H1 (cell line): ENCODE data around the gene TWIST1. TPM values are rescaled to one million over a fixed set of nuclear protein-coding genes. Genes with fewer than 3 reads are reported as not detected.
A peak's percentile ranks its signal among the peaks of the same experiment; 100 is the strongest.

Source experiments
- CTCF ChIA-PET: fragments of 300-600 bp; sonication (Branson Sonifier 250); formaldehyde crosslinking; loops from one replicate; lab custom pipeline; 2021; ENCODE audit not compliant: partially characterized antibody; lab: Charles Lee
- POLR2A ChIA-PET: fragments of 300-600 bp; sonication (Branson Sonifier 250); formaldehyde crosslinking; loops from one replicate; lab custom pipeline; 2021; ENCODE audit warnings: inconsistent platforms; ENCODE audit not compliant: partially characterized antibody; lab: Charles Lee
- DNase-seq, 2 experiments: peaks; one replicate each; pipeline versions ENCODE4 v3.0.0 to v3.0.0-alpha.2; 2010 to 2022; ENCODE audit warnings: low spot score in 2 of 2, low read depth in 1 of 2, mixed read lengths in 1 of 2
- FAIRE-seq: peaks from 2 replicates; lab custom pipeline; 2011; peaks lifted over from hg19 to GRCh38; lab: Jason Lieb, UNC
- H2AFZ ChIP-seq: 2 replicates; pipeline ENCODE4 v1.8.1; 2012; ENCODE audit warnings: low read length, inconsistent platforms
- H2AK5ac ChIP-seq: 2 replicates; pipeline ENCODE4 v1.6.1; 2013; ENCODE audit warnings: low read depth, low read length
- H2BK120ac ChIP-seq: replicated peaks from 2 replicates; pipeline ENCODE3; 2013; ENCODE audit warnings: low read depth, low read length, inconsistent platforms
- H2BK12ac ChIP-seq: 2 replicates; pipeline ENCODE4 v1.6.1; 2013; ENCODE audit warnings: low read depth, low read length
- H2BK15ac ChIP-seq: 2 replicates; pipeline ENCODE4 v1.6.1; 2013; ENCODE audit warnings: low read length
- H2BK20ac ChIP-seq: 2 replicates; pipeline ENCODE4 v1.6.1; 2013; ENCODE audit warnings: low read length
- H2BK5ac ChIP-seq: 2 replicates; pipeline ENCODE4 v1.6.1; 2013; ENCODE audit warnings: low read depth, low read length
- H3K14ac ChIP-seq: 2 replicates; pipeline ENCODE4 v1.6.1; 2013; ENCODE audit warnings: inconsistent platforms; ENCODE audit not compliant: insufficient read length
- H3K18ac ChIP-seq: 2 replicates; pipeline ENCODE4 v1.6.1; 2013; ENCODE audit warnings: low read length; ENCODE audit errors: extremely low read depth
- H3K23ac ChIP-seq: 2 replicates; pipeline ENCODE4 v1.6.1; 2013; ENCODE audit warnings: inconsistent platforms; ENCODE audit not compliant: insufficient read length
- H3K23me2 ChIP-seq: 2 replicates; pipeline ENCODE4 v1.6.1; 2013; ENCODE audit warnings: low read depth, low read length
- H3K27ac ChIP-seq: 2 replicates; pipeline ENCODE4 v1.6.1; 2011; ENCODE audit warnings: low read depth, low read length, inconsistent platforms
- H3K27me3 ChIP-seq, 4 experiments: replicated peaks in 1 of 4; 1 replicate in 1 of 4; 2 replicates in 3 of 4; pipeline versions ENCODE4 v1.6.1 to v1.8.1; 2011 to 2013; ENCODE audit warnings: low read length in 3 of 4, mild to moderate bottlenecking in 3 of 4, inconsistent platforms in 2 of 4, mixed read lengths in 2 of 4, moderate library complexity in 1 of 4; ENCODE audit not compliant: control insufficient read depth in 3 of 4, insufficient read depth in 3 of 4; ENCODE audit errors: extremely low read depth in 1 of 4
- H3K36me3 ChIP-seq, 4 experiments: 2 replicates each; pipeline versions ENCODE4 v1.6.1 to v1.8.1; 2011 to 2013; ENCODE audit warnings: mild to moderate bottlenecking in 4 of 4, low read length in 3 of 4, moderate library complexity in 2 of 4, control low read depth in 1 of 4, inconsistent platforms in 1 of 4; ENCODE audit not compliant: insufficient read depth in 4 of 4, control insufficient read depth in 2 of 4
- H3K4ac ChIP-seq: replicated peaks from 2 replicates; pipeline ENCODE3; 2013; ENCODE audit warnings: low read length, low read depth, mixed read lengths, inconsistent platforms; ENCODE audit not compliant: insufficient read length
- H3K4me1 ChIP-seq, 4 experiments: replicated peaks in 1 of 4; 1 replicate in 1 of 4; 2 replicates in 3 of 4; pipeline versions ENCODE4 v1.6.1 to v1.8.1; 2011 to 2013; ENCODE audit warnings: low read length in 3 of 4, inconsistent platforms in 2 of 4, mixed read lengths in 1 of 4; ENCODE audit not compliant: insufficient read depth in 4 of 4, control insufficient read depth in 3 of 4
- H3K4me2 ChIP-seq, 2 experiments: 2 replicates each; pipeline versions ENCODE4 v1.6.1 to v1.8.1; 2011 to 2013; ENCODE audit warnings: low read depth in 2 of 2, low read length in 2 of 2, control low read depth in 1 of 2, inconsistent platforms in 1 of 2, mild to moderate bottlenecking in 1 of 2; ENCODE audit not compliant: insufficient read depth in 1 of 2
- H3K4me3 ChIP-seq, 4 experiments: fragments of 200-600, 300-600 bp in 1 of 4; sonication (generic), shearing (Covaris generic), sonication (Bioruptor Twin) in 1 of 4; 2 replicates each; pipeline versions ENCODE4 v1.5.1 to v1.8.1; 2011 to 2016; ENCODE audit warnings: low read length in 4 of 4, low read depth in 3 of 4, control low read depth in 2 of 4, inconsistent platforms in 2 of 4, mild to moderate bottlenecking in 2 of 4, mixed read lengths in 1 of 4, moderate library complexity in 1 of 4; ENCODE audit not compliant: insufficient read depth in 2 of 4; ENCODE audit errors: extremely low read depth in 1 of 4
- H3K56ac ChIP-seq: replicated peaks from 2 replicates; pipeline ENCODE3; 2013; ENCODE audit warnings: low read depth, mild to moderate bottlenecking, mixed read lengths, low read length, inconsistent platforms; ENCODE audit not compliant: insufficient read length
- H3K79me1 ChIP-seq: 2 replicates; pipeline ENCODE4 v1.6.1; 2013; ENCODE audit warnings: low read depth, low read length, control low read depth
- H3K79me2 ChIP-seq, 2 experiments: 2 replicates each; pipeline versions ENCODE4 v1.6.1 to v1.8.1; 2012 to 2013; ENCODE audit warnings: low read length in 2 of 2, mild to moderate bottlenecking in 2 of 2, inconsistent platforms in 1 of 2; ENCODE audit not compliant: insufficient read depth in 2 of 2, control insufficient read depth in 1 of 2
- H3K9ac ChIP-seq, 4 experiments: replicated peaks in 1 of 4; 1 replicate in 1 of 4; 2 replicates in 3 of 4; pipeline versions ENCODE4 v1.6.1 to v1.8.1; 2011 to 2013; ENCODE audit warnings: low read depth in 3 of 4, low read length in 3 of 4, control low read depth in 2 of 4, mild to moderate bottlenecking in 2 of 4, moderate library complexity in 2 of 4, inconsistent platforms in 1 of 4; ENCODE audit errors: extremely low read depth in 1 of 4
- H3K9me3 ChIP-seq, 2 experiments: 2 replicates each; pipeline versions ENCODE4 v1.6.1 to v1.8.1; 2012 to 2013; ENCODE audit warnings: mild to moderate bottlenecking in 2 of 2, moderate library complexity in 2 of 2, control low read depth in 1 of 2, inconsistent platforms in 1 of 2, low read depth in 1 of 2, low read length in 1 of 2, mixed read lengths in 1 of 2; ENCODE audit not compliant: insufficient read depth in 2 of 2
- H4K20me1 ChIP-seq, 2 experiments: replicated peaks in 1 of 2; 2 replicates each; pipeline versions ENCODE3 to v1.8.1; 2011 to 2013; ENCODE audit warnings: inconsistent platforms in 2 of 2, low read length in 2 of 2, mild to moderate bottlenecking in 1 of 2; ENCODE audit not compliant: insufficient read depth in 2 of 2, control insufficient read depth in 1 of 2
- H4K5ac ChIP-seq: 2 replicates; pipeline ENCODE4 v1.6.1; 2013; ENCODE audit warnings: low read length, low read depth, mixed read lengths, inconsistent platforms; ENCODE audit not compliant: insufficient read length
- H4K8ac ChIP-seq: 2 replicates; pipeline ENCODE4 v1.8.0; 2013; ENCODE audit warnings: mild to moderate bottlenecking, moderate library complexity, low read length, inconsistent platforms; ENCODE audit not compliant: insufficient read depth; ENCODE audit errors: extremely low read depth
- H4K91ac ChIP-seq: replicated peaks from 2 replicates; pipeline ENCODE3; 2013; ENCODE audit warnings: low read length, mixed read lengths, inconsistent platforms; ENCODE audit not compliant: insufficient read length
- EZH2 ChIP-seq: fragments of 200-600 bp; sonication (generic); IDR thresholded peaks from 2 replicates; pipeline ENCODE4 v1.7.1; 2012; ENCODE audit warnings: low read depth, mild to moderate bottlenecking, moderate library complexity, low read length, inconsistent platforms; ENCODE audit not compliant: severe bottlenecking
- JUND ChIP-seq: IDR thresholded peaks from 2 replicates; pipeline ENCODE4 v1.6.1; 2011; ENCODE audit warnings: mild to moderate bottlenecking, improper control_type of control experiment, low read length
- WGBS, 2 experiments: shearing (Covaris generic) in 1 of 2; methylation state at CpG; one replicate each; pipeline versions ENCODE4 v1.1.6 to v1.1.7; 2013 to 2015; ENCODE audit warnings: low lambda C conversion rate in 2 of 2, mixed read lengths in 2 of 2, inconsistent platforms in 1 of 2, low coverage in 1 of 2, missing lambda C conversion rate in 1 of 2; ENCODE audit not compliant: insufficient replicate concordance in 2 of 2, insufficient coverage in 1 of 2, insufficient read length in 1 of 2; ENCODE audit errors: extremely low coverage in 1 of 2, missing lambda C conversion rate in 1 of 2; 5-methylcytosine and 5-hydroxymethylcytosine counted together
- polyA plus RNA-seq, 7 experiments: library from polyadenylated mRNA; depleted of rRNA in 3 of 7; stranded (reverse) in 5 of 7; unstranded in 2 of 7; fragments of >200 nt in 5 of 7; fragments of 200-250 nt in 2 of 7; gene quantifications; 1 replicate in 5 of 7; 2 replicates in 1 of 7; 4 replicates in 1 of 7; pipeline versions ENCODE4 v1.2.1 to v1.2.3, GENCODE V29; 2011 to 2013; ENCODE audit warnings: missing spikeins in 2 of 7, mixed read lengths in 2 of 7
- total RNA-seq: library from RNA; stranded (reverse); fragmentation: NEBNext Ultra II Directional; extraction: Animal tissue kit (Norgen Biotek cat#: 25700); gene quantifications from 2 replicates; pipeline ENCODE4 v1.2.1, GENCODE V29; 2021

The TWIST1 gene
- total and polyA plus RNA-seq, 2 of the 8 experiments (the other 6 are each of a cell fraction or from before 2014, with no cell fraction given): 0.29 to 0.52 TPM

DNA sequence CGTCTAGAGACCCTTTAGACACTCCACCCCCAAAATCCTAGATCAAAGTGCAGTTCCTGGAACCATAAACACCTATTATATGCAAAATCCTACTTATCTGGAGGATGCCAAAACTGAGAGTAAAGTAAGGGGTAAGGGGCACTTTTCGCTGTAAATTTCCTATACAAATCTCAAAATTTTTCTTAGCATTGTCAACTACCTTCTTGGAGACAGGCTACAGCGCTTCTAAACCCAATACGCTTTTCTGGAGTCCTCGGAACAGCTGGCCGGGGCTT lies 10.4 kb downstream of the TWIST1 start:
- Histone ChIP-seq H3K27me3 (peaks cover 56 to 82% (median 73%) of the 10 kb centered on the region in 4 experiments), H2AFZ (no peak overlapping the region), H3K4me1 (peaks cover 8 to 37% (median 17%) of the 10 kb centered on the region in 4 experiments; a peak in 6 of 7 replicates), H4K5ac (no peak overlapping the region), H3K56ac (no peak overlapping the region), H2BK5ac (no peak overlapping the region), H3K4ac (no peak overlapping the region), H3K23ac (no peak overlapping the region), H3K79me1 (no peaks in the 10 kb centered on the region), H3K36me3 (no peaks in the 10 kb centered on the region), H2AK5ac (no peak overlapping the region), H3K9ac (no peak overlapping the region), H3K23me2 (peaks cover 15% of the 10 kb centered on the region), H2BK20ac (no peak overlapping the region), H3K14ac (no peak overlapping the region), H2BK120ac (no peak overlapping the region), H3K9me3 (no peaks in the 10 kb centered on the region), H4K20me1 (peaks cover 5 to 7% of the 10 kb centered on the region in 2 experiments), H4K8ac (no peak overlapping the region), H4K91ac (no peak overlapping the region), H3K27ac (no peak overlapping the region), H3K18ac (no peak overlapping the region), H2BK15ac (no peak overlapping the region), H2BK12ac (no peak overlapping the region), H3K4me3 (peak overlapping the region; percentile 37 to 62 (median 48); a peak in 5 of 8 replicates), H3K4me2 (peak overlapping the region; percentile 87 to 96), H3K79me2 (no peaks in the 10 kb centered on the region)
- WGBS, 2 experiments: 3% methylated on average over 6 of the region's 6 CpGs; no CpG with 5 or more reads in 1 of the 2 experiments
- FAIRE-seq (no peak), DNase-seq (no peak)
- POLR2A ChIA-PET: interaction anchor here (0.6 to 5.8 kb wide), 4 partner anchors 11 to 432 kb away, joined by 3 to 41 read pairs (median 4); partner anchors contain the start of genes FERD3L and TWIST1
- CTCF ChIA-PET: interaction anchor here (1.0 to 1.7 kb wide), 5 partner anchors 10 to 385 kb away, joined by 3 to 10 read pairs (median 4); partner anchors contain the start of gene TWIST1
- no peak for TF ChIP-seq JUND
- peak; percentile 66 for TF ChIP-seq EZH2
